ENCODE results near the gene TAPT1. TPM values are rescaled to one million over a fixed set of nuclear protein-coding genes. Genes with fewer than 3 reads are reported as not detected.

The TAPT1 gene
- total RNA-seq, 6 experiments from 2014 or later = 10.8 to 57.3 (median 40.1) TPM

DNA sequence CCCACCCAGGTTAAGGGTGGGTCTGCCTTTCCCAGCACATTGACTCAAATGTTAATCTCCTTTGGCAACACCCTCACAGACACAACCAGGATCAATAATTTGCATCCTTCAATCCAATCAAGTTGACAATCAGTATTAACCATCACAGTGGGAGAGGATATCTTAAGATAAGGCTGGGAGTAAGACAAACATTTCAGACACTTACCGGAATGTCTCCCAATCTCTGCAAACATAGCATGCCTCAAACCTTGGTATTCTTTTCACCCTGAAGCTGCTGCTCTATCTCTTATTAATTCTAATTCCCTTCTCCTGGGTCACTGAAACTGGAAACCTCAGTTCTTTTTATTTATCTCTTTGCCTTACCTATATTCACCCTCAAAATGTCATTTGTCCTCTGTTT is 19.0 kb upstream of the TAPT1 start:
- H3K4me1 ChIP-seq = peaks cover 0 to 2% (median 0%) of the 10 kb centered on the region in 4 donors
- no peak for TF ChIP-seq POLR2A (IDR thresholded peaks at IDR 0.05)
- TF ChIP-seq, protein P1, sequence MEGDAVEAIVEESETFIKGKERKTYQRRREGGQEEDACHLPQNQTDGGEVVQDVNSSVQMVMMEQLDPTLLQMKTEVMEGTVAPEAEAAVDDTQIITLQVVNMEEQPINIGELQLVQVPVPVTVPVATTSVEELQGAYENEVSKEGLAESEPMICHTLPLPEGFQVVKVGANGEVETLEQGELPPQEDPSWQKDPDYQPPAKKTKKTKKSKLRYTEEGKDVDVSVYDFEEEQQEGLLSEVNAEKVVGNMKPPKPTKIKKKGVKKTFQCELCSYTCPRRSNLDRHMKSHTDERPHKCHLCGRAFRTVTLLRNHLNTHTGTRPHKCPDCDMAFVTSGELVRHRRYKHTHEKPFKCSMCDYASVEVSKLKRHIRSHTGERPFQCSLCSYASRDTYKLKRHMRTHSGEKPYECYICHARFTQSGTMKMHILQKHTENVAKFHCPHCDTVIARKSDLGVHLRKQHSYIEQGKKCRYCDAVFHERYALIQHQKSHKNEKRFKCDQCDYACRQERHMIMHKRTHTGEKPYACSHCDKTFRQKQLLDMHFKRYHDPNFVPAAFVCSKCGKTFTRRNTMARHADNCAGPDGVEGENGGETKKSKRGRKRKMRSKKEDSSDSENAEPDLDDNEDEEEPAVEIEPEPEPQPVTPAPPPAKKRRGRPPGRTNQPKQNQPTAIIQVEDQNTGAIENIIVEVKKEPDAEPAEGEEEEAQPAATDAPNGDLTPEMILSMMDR (IDR thresholded peaks at IDR 0.05) = no peak
- H3K9me3 ChIP-seq = no peaks in the 10 kb centered on the region
- intact Hi-C loops (cut with DNase I) = no loop called here
- DNase-seq (no peak), ATAC-seq (no peak)
- no peak overlapping the region for H3K27ac ChIP-seq
- 89% methylated on average over 1 of the region's 1 CpG for WGBS (ENCODE audit: insufficient coverage, low coverage, low lambda C conversion rate, missing lambda C conversion rate)
- no peak overlapping the region for H3K4me3 ChIP-seq
- no peaks in the 10 kb centered on the region for H3K36me3 ChIP-seq
- no peaks in the 10 kb centered on the region for H3K27me3 ChIP-seq

DNA sequence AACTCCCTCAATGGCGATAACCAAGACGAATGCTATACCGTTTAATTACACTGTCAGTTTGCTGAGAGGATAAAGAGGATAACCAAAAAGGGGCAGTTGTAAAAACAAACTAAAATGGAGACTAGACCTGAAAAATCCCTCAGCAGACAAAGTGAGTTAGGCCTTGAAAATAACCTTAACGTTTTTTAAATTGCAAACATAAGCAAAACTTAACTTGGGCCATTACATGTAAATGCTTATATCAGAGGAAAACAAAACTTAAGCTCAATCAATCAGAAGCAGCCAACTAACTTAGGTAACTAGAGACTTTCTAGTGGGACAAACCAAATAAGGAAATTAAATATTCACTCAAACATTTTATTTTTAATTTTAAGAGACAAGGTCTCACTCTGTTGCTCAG is 17.0 kb upstream of the TAPT1 start:
- no peaks in the 10 kb centered on the region for H3K36me3 ChIP-seq
- no peaks in the 10 kb centered on the region for H3K9me3 ChIP-seq
- no peaks in the 10 kb centered on the region for H3K27me3 ChIP-seq
- DNase-seq = no peak
- intact Hi-C loops (cut with DNase I) = no loop called here
- peaks cover 0 to 17% (median 4%) of the 10 kb centered on the region in 4 donors for H3K4me1 ChIP-seq
- H3K4me3 ChIP-seq = no peak overlapping the region
- ATAC-seq = no peak
- TF ChIP-seq, protein P1 (IDR thresholded peaks at IDR 0.05) = no peak
- no peak for TF ChIP-seq POLR2A (IDR thresholded peaks at IDR 0.05)
- 83% methylated on average over 4 of the region's 4 CpGs for WGBS (ENCODE audit: insufficient coverage, low coverage, low lambda C conversion rate, missing lambda C conversion rate)
- no peak overlapping the region for H3K27ac ChIP-seq

DNA sequence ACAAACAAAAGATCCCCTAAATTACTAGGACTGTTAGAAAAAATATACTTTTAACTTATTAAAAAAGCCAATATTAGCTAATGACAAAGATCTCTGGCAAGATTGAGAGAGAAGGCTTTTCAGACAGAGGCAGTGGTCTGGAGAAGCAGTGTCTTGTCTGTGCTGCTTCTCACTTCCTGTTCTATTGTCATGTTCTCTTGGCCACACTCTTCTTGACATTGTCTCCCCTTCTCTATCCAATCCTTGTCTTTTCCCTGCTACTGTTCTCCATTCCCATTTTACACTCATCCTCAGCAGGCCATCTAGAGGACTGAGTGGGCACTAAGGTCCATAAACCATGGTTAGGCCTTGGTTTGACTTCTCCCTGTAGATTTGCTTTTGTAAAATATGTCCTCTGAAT is 14.0 kb upstream of the TAPT1 start:
- intact Hi-C loops (cut with DNase I) = no loop called here
- TF ChIP-seq POLR2A (IDR thresholded peaks at IDR 0.05) = no peak
- TF ChIP-seq, protein P1 (IDR thresholded peaks at IDR 0.05) = peak in 1 of 4 donors; percentile 17

DNA sequence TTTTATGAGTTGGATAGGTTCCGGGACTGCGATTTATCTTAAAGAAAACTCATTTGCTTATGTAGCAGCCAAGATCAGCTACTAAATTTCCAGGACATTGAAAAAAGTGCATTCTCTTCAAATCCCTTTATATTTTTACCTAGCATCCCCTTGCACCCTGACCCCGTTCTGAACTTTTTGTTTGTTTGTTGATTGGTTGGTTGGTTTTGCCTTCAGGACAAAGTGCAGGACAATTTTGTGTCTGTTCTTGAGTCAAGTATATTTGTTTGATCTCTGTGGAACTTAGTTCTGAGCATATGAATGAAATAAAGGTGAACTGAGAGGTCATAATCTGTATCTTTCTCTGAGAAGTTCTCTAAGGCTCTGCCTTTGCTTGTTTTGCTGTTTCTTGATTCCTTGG is 12.8 kb upstream of the TAPT1 start:
- no peaks in the 10 kb centered on the region for H3K27me3 ChIP-seq
- 74% methylated on average over 3 of the region's 3 CpGs for WGBS (ENCODE audit: insufficient coverage, low coverage, low lambda C conversion rate, missing lambda C conversion rate)
- ATAC-seq (peak; percentile 22 to 86 (median 68)), DNase-seq (no peak)
- H3K27ac ChIP-seq = peak overlapping the region in 1 of 3 donors; percentile 34
- no peaks in the 10 kb centered on the region for H3K9me3 ChIP-seq
- TF ChIP-seq POLR2A (IDR thresholded peaks at IDR 0.05) = no peak
- TF ChIP-seq, protein P1 (IDR thresholded peaks at IDR 0.05) = no peak
- intact Hi-C loops (cut with DNase I) = no loop called here
- no peaks in the 10 kb centered on the region for H3K36me3 ChIP-seq
- no peak overlapping the region for H3K4me3 ChIP-seq
- H3K4me1 ChIP-seq = peaks cover 0 to 19% (median 5%) of the 10 kb centered on the region in 4 donors

More for the DNA sequence above, 14.0 kb upstream of the TAPT1 start:
- no peaks in the 10 kb centered on the region for H3K36me3 ChIP-seq
- H3K4me3 ChIP-seq = no peak overlapping the region
- no peaks in the 10 kb centered on the region for H3K9me3 ChIP-seq
- DNase-seq (no peak), ATAC-seq (peak in 1 of 4 donors; percentile 25)
- H3K27ac ChIP-seq = no peak overlapping the region
- peaks cover 0 to 19% (median 5%) of the 10 kb centered on the region in 4 donors for H3K4me1 ChIP-seq
- H3K27me3 ChIP-seq = no peaks in the 10 kb centered on the region

- H3K4me1 ChIP-seq = peaks cover 0 to 19% (median 5%) of the 10 kb centered on the region in 4 donors
- DNase-seq (no peak), ATAC-seq (peak in 2 of 4 donors; percentile 38 to 43)
- intact Hi-C loops (cut with DNase I) = no loop called here
- no peak for TF ChIP-seq POLR2A (IDR thresholded peaks at IDR 0.05)
- TF ChIP-seq, protein P1 (IDR thresholded peaks at IDR 0.05) = no peak
- H3K27ac ChIP-seq = no peak overlapping the region
- no peaks in the 10 kb centered on the region for H3K9me3 ChIP-seq
- H3K4me3 ChIP-seq = no peak overlapping the region
- 56% methylated on average over 3 of the region's 3 CpGs for WGBS (ENCODE audit: insufficient coverage, low coverage, low lambda C conversion rate, missing lambda C conversion rate)
- no peaks in the 10 kb centered on the region for H3K36me3 ChIP-seq
- no peaks in the 10 kb centered on the region for H3K27me3 ChIP-seq
These were observed 12.1 kb upstream of the TAPT1 start for GRCh38 chr4:16238327-16238726.
